ENCODE measurements around the gene GUCY1A1.

Gene GUCY1A1

GRCh38 chr4:155738548-155738947 is 71.9 kb downstream of the GUCY1A1 start:
- no peak for ATAC-seq

DNA sequence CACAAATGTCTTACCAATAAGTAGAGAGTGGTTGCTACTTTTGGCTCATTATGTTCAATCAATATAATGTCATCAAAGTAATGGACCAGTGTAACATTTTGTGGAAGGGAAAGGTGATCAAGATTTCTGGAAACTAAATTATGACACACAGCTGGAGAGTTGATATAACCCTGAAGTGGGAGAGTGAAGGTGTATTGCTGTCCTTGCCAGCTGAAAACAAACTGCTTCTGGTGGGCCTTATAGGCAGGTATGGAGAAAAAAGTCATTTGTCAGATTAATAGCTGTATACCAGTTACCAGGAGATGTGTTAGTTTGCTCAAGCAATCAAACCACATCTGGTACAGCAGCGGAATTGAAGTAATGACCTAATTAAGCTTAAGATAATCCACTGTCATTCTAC is 74.9 kb downstream of the GUCY1A1 start:
- no peak for ATAC-seq
- TF ChIP-seq PATZ1 (CRISPR knock-in tag; IDR thresholded peaks at IDR 0.05; ENCODE audit: borderline replicate concordance): no peak
- TF ChIP-seq ARNTL (CRISPR knock-in tag; IDR thresholded peaks at IDR 0.05; ENCODE audit: borderline replicate concordance, low read depth): no peak
- no peak for TF ChIP-seq TOX (CRISPR knock-in tag; IDR thresholded peaks at IDR 0.05; ENCODE audit: borderline replicate concordance)
- TF ChIP-seq ZFP30 (CRISPR knock-in tag; IDR thresholded peaks at IDR 0.05): no peak
- TF ChIP-seq ESRRG (CRISPR knock-in tag; IDR thresholded peaks at IDR 0.05): no peak
- TF ChIP-seq RARB (CRISPR knock-in tag; IDR thresholded peaks at IDR 0.05): no peak

More at GRCh38 chr4:155738548-155738947, 71.9 kb downstream of the GUCY1A1 start:
- no peak for TF ChIP-seq CSRNP3 (CRISPR knock-in tag; IDR thresholded peaks at IDR 0.05)

DNA sequence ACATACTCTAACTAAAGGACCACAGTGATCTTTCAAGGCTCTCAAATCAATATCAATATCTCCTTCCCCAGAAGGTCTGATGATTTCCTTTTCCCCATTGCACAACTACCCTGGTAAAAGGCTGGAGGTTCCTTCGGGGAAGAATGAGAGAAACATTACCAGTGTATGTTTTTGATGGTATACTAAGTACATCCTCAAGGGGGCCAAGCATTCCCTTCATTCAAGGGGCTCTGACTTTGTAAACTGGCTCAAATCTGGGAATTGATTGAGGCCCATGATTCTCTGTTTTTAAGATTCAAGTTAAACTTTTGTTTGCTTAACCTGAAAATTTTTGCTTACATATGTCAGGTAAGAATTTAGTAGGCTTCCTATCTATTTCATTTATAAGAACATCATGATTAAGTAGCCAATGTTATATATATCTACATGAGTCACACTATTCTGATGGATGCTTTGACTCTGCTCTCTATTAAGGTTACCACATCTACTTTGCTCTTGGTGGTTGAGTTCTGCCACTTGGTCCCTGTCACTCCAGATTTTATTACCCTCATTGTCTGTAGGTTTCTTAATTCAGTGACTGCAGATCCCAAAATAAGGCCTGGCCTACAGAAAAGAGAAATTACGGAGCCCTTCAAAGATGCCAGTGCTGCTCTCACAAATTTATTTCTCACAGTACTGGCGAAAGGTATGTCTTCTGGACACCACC is 75.8 kb downstream of the GUCY1A1 start:
- ATAC-seq: no peak
- TF ChIP-seq RARB (CRISPR knock-in tag; IDR thresholded peaks at IDR 0.05): no peak

- ATAC-seq: no peak
Measured at GRCh38 chr4:155745984-155746383, 79.3 kb downstream of the GUCY1A1 start.

More at GRCh38 chr4:155745984-155746383, 79.3 kb downstream of the GUCY1A1 start:
- TF ChIP-seq OSR1 (CRISPR knock-in tag; IDR thresholded peaks at IDR 0.05) (no peak), ZFP3 (CRISPR knock-in tag; IDR thresholded peaks at IDR 0.05) (no peak), GLIS3 (CRISPR knock-in tag; IDR thresholded peaks at IDR 0.05) (no peak), TCF4 (CRISPR knock-in tag; IDR thresholded peaks at IDR 0.05; ENCODE audit: borderline replicate concordance) (no peak), PATZ1 (CRISPR knock-in tag; IDR thresholded peaks at IDR 0.05; ENCODE audit: borderline replicate concordance) (no peak), CREB5 (CRISPR knock-in tag; IDR thresholded peaks at IDR 0.05; ENCODE audit: low read depth) (no peak), ZNF8 (CRISPR knock-in tag; IDR thresholded peaks at IDR 0.05) (no peak), TSHZ2 (CRISPR knock-in tag; IDR thresholded peaks at IDR 0.05) (no peak)

All from SK-N-SH treated with all-trans-retinoic acid at 6 μM for 48 hours (cell line).